Left lobe of liver (tissue), 1 donor: ENCODE measurements around the gene PPP1R17. TPM values are rescaled to one million over a fixed set of nuclear protein-coding genes. Genes with fewer than 3 reads are reported as not detected.

Source experiments
- total RNA-seq: library from RNA; stranded (reverse); gene quantifications from one replicate; pipeline ENCODE4 v1.2.1, GENCODE V29; 2021
- donor health status: DM: no; HTN: yes; CAD: no.

Gene PPP1R17
- total RNA-seq, 1 donor from 2014 or later = not detected

Other genes with a start within 250 kb of the PPP1R17 start
- gene ITPRID1, start 173.1 kb upstream of the PPP1R17 start, total RNA-seq = not detected